GM18868 (cell line): Measurements from ENCODE around the gene SIRT6.
"Not testable (repeated sequence)": the region's sequence is repeated elsewhere in the genome, so short reads cannot be mapped to it uniquely, and the experiment has no call there.

Source experiments
- ATAC-seq: cut with Tn5 transposase; IDR thresholded peaks from one replicate; pipeline ENCODE4 v1.9.1; 2021; ENCODE audit warnings: mild to moderate bottlenecking, moderate library complexity; ENCODE audit not compliant: unreplicated experiment

The SIRT6 gene

GRCh38 chr19:4200940-4201542, 18.7 kb upstream of the SIRT6 start:
- ATAC-seq = no peak

DNA sequence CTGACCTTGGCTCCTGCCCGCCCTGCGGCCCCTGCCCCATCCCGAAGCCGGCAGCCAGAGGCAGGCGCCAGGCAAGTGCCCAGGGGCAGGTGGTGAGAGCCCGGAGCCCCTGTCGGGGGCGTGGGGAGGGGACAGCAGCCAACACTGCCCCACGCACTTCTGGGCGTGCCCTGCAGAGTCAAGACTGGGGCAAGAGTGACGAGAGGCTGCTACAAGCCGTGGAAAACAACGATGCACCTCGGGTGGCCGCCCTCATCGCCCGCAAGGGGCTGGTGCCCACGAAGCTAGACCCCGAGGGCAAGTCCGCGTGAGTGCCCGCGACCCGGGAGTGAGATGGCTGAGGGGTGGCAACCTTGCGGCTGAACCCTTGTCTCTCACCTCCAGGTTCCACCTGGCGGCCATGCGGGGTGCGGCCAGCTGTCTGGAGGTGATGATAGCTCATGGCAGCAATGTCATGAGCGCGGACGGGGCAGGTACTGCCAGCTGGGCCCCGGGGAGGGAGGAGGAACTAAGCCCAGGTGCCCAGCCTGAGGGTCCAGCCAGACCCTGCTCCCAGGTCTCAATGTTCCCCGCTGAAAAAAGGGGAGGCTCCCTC, 17.4 kb upstream of the SIRT6 start:
- no peak for ATAC-seq

DNA sequence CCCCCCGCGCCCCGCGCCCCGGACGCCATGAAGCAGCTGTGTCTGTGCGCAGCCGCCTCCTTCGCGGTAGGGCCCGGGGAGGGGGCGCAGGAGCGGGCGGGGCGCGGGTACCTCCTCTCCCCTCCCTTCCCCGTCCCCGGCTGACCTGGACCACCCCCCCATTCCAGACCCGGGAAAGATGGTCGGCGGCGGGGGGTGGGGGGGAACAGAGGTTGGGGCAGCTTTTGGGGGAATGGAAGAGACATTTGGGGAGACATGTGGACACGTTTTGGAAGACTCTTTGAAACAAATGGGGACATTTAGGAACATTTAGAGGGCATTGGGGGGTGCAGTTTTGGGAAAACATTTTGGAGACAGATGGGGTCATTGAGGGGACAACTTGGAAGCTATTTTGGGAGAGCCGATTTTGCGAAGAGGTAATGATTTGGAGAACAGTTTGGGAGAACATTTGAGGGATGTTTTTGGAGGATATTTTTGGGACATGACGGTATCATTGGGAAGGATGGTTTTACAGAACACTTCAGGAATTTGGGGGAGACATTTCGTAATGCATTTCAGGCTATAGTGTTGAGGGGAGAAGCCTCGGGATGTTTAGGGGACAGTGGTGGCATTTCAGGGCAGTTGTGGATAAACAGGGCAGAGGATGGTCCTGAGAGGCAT, 16.2 kb upstream of the SIRT6 start:
- ATAC-seq = no peak

GRCh38 chr19:4197625-4198466, 15.5 kb upstream of the SIRT6 start:
- ATAC-seq = no peak

GRCh38 chr19:4197228-4197624, 14.9 kb upstream of the SIRT6 start:
- no peak for ATAC-seq

GRCh38 chr19:4196587-4197148, 14.3 kb upstream of the SIRT6 start:
- ATAC-seq = no peak

- ATAC-seq = no peak
Observed at GRCh38 chr19:4196009-4196408, 13.6 kb upstream of the SIRT6 start.

DNA sequence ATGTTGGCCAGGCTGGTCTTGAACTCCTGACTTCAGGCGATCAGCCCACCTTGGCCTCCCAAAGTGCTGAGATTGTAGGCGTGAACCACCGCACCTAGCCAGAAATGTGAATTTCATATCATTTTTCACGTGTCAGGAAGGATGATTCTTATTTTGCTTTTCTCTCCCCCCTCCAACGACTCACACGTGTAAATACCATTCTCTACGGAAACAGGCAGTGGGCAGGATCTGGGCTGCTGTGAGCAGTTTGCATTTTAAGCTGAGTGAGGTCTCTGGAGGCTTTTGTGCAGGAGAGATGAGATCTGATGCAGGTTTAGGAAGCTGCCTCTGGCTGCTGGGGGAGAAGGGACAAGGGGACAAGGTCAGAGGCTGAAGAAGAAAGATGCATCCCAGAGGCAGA, 12.0 kb upstream of the SIRT6 start:
- no peak for ATAC-seq

DNA sequence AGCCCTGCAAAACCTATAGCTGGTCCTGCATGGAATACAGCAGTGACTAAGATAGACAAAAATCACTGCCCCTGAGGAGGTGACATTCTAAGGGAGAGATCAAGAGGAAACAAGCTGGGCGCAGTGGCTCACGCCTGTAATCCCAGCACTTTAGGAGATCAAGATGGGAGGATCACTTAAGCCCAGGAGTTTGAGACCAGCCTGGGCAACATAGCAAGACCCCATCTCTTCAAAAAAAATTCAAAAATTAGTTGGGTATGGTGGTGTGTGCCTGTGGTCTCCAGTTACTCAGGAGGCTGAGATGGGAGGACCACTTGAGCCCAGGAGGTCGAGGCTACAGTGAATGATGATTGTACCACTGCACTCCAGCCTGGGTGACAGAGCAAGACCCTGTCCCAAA, 10.2 kb upstream of the SIRT6 start:
- not testable (repeated sequence) for ATAC-seq

DNA sequence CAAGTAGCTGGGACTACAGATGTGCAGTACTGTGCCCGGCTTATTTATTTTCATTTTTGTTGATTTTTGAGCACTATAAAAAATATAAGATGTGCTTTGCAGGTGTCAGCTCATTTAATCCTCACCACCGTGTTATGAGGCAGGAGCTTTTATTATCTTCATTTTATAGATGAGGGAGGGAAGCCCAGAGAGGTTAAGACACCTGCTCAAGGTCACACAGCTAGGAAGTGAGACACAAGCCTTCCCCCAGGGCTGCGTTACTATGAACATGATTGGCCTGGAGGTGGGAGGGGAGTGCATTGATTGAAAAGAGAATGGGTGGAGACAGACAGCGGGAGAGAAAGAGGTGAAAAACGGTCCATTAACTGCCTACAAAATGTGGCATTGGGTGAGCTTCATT, 7.3 kb upstream of the SIRT6 start:
- ATAC-seq = no peak

DNA sequence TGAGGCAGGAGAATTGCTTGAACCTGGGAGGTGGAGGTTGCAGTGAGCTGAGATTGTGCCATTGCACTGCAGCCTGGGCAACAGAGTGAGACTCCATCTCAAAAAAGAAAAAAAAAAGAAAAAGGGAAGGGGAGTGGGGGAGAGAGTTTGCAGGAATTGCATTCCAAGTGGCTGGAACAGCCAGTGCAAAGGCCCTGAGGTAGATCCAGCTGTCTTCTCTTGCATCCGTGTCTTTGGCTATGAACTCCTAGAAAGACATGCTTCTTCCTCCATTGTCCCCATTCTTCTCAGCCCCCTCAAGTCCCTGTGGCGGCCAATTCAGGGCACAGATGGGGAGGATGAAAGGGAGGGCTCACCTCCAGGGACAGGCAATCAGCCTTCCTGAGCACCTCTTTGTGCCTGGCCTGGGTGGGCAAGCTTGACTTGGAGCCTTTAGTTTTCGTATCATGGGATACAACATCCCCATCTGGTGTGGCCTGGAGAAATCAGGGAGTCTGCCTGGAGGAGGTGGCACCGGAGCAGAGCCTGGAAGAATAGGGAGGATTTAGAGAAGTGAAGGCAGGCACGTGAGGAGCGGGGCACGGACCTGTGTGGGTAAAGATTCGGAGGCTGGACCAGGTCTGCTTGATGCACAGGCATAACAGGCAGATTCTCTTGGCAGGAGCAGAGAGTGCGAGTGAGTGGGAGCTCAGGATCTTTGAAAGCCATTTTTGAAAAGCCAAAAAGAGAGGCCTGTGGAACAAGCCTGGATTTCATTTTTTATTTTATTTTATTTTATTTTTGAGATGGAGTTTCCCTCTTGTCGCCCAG, 5.2 kb upstream of the SIRT6 start:
- no peak for ATAC-seq

- ATAC-seq = no peak
Observed at GRCh38 chr19:4186087-4186993, 4.0 kb upstream of the SIRT6 start.

GRCh38 chr19:4185413-4186086, 3.2 kb upstream of the SIRT6 start:
- ATAC-seq = no peak

DNA sequence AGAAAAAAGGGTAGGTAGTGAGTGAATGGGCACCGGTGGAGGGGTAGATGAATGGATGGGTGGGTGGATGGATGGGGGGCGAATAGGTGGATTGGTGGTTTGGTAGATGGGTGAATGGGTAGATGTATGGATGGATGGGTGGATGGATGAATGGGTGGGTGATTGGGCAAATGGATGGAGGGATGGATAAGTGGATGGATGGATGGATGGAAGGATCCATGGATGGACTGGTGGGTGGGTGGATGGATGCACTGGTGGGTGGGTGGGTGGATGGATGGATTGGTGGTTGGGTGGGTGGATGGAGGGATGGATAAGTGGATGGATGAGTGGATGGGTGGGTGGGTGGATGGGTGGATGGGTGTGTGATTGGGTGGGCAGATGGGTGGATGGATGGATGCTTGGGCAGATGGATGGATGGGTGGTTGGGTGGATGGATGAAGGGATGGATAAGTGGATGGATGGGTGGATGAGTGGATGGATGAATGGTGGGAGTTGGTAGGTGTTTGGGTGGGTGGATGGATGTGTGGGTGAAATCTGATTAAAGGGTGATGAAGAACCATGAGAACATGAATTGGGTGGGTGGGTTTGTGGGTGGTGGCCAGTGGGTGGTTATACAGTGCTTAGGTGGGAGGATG, 2.5 kb upstream of the SIRT6 start:
- ATAC-seq = no peak

GRCh38 chr19:4183967-4184717, 1.8 kb upstream of the SIRT6 start:
- ATAC-seq = no peak

DNA sequence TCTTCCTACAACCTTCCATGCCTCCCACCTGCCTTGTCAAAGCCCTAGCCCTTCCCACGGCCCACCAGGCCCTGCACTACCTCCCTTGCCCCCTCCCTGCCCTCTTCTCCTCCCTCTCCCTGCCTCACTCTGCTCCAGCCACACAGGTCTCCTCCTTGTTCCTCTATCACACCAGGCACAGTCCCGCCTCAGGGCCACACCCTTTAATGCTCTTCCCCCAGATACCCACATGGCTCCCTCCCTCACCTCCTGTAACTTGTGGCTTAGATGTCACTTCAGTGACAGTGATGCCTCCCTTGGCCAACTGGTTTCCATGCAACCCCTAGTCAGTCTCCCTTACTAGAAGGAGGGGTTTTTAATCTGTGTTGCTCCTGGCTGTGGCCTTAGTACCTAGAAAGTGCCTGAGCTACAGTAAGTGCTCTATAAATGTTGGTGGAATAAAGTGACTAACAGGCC, 1.3 kb downstream of the SIRT6 start:
- ATAC-seq = no peak

- ATAC-seq = no peak
Observed at GRCh38 chr19:4178990-4179389, 3.4 kb downstream of the SIRT6 start.

- ATAC-seq = no peak
Observed at GRCh38 chr19:4177146-4177545, 5.2 kb downstream of the SIRT6 start.
